ENCODE data around the gene ABR. TPM values are rescaled to one million over a fixed set of nuclear protein-coding genes. Genes with fewer than 3 reads are reported as not detected.

The ABR gene
- total and polyA plus RNA-seq, 2 donors from 2014 or later, result 18.7 to 116 TPM

DNA sequence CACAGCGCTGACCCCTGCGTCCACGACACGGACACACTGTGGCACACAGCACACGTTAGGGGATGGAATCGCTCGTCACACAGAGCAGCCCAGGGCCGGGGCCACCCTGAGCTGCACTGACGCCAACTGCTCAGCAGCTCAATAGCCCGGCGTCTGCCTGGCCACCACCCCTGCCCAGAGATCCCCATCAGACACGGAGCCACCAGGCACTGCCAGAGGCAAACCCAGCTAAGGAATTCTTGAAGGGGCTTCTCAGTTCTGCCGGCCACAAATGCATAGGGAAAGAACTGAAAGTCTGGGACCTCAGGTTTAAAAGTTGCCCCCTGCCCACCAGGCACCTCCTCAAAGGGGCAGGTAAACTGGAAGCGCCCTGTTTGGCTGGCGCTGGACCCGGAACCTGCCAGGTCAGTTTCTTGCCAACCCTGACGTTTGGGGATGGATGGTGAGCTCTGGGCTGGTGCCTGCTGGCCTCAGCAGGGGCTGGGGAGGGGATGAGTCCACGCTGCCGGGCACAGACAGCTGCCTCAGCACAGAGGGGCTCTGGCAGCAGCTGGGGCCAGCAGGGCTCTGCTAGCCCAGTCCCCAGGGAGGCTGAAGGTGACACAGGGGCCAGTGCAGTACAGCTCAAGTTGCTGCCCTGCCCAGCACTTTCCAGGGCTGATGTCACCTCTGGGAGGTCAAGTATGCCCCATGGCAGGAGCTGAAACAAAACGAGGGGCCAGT is 149.7 kb downstream of the ABR start:
- TF ChIP-seq, protein P1, sequence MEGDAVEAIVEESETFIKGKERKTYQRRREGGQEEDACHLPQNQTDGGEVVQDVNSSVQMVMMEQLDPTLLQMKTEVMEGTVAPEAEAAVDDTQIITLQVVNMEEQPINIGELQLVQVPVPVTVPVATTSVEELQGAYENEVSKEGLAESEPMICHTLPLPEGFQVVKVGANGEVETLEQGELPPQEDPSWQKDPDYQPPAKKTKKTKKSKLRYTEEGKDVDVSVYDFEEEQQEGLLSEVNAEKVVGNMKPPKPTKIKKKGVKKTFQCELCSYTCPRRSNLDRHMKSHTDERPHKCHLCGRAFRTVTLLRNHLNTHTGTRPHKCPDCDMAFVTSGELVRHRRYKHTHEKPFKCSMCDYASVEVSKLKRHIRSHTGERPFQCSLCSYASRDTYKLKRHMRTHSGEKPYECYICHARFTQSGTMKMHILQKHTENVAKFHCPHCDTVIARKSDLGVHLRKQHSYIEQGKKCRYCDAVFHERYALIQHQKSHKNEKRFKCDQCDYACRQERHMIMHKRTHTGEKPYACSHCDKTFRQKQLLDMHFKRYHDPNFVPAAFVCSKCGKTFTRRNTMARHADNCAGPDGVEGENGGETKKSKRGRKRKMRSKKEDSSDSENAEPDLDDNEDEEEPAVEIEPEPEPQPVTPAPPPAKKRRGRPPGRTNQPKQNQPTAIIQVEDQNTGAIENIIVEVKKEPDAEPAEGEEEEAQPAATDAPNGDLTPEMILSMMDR (IDR thresholded peaks at IDR 0.05; ENCODE audit: borderline replicate concordance, extremely low read depth, insufficient read depth), result no peak
- intact Hi-C loops (cut with DNase I), result no loop called here
- H3K9me3 ChIP-seq (ENCODE audit: control insufficient read depth in 2 of 3, insufficient read depth in 1 of 3, low read length in 3 of 3), result no peaks in the 10 kb centered on the region
- no peaks in the 10 kb centered on the region for H3K27me3 ChIP-seq (ENCODE audit: control insufficient read depth, insufficient read depth, low read length)
- DNase-seq (no peak), FAIRE-seq (no peak)
- no peaks in the 10 kb centered on the region for H3K36me3 ChIP-seq (ENCODE audit: control insufficient read depth in 2 of 3, insufficient read depth in 3 of 3, low read length in 3 of 3)
- H3K27ac ChIP-seq (ENCODE audit: low read depth in 2 of 2, low read length in 2 of 2), result peak overlapping the region; percentile 45 to 83
- peak overlapping the region in 1 of 3 donors; percentile 65 for H3K9ac ChIP-seq (ENCODE audit: low read length in 3 of 3)
- H3K4me3 ChIP-seq (ENCODE audit: low read length in 3 of 3), result peak overlapping the region in 2 of 3 donors; percentile 54 to 58
- peaks cover 0 to 16% (median 0%) of the 10 kb centered on the region in 3 donors for H3K4me1 ChIP-seq (ENCODE audit: control insufficient read depth in 2 of 3, insufficient read depth in 2 of 3, low read depth in 1 of 3, low read length in 3 of 3)

DNA sequence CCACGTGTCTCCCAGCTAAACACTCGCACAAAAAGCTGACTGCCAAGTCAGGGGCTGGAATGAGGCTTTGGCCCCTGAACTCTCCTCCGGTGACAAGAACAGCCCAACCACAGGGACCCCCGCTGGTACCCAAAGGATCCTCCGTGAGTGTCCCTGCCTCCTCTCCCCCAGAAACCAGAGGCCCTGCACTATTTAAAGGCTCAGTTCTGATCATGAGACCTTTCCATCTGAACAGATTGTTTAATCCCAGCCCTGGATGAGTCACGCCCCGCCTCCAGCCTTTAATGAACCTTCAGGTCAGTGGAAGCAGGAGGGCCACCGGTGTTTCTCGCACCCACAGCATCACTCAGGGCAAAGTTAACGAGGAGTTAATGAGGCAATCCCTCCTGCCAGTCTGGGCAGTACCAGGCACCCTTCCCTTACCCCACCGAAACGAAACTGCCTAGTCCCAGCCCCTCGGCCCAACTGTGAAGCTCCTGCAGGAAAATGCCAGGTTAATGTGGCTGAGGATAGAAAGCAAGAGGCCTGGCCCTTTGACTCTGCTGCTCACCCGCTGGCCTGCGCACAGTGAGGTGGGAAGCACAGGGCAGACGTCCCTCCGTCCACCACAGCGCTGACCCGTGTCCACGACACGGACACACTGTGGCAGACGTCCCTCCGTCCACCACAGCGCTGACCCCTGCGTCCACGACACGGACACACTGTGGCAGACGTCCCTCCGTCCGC is 150.4 kb downstream of the ABR start:
- Histone ChIP-seq H3K9me3 (ENCODE audit: control insufficient read depth in 2 of 3, insufficient read depth in 1 of 3, low read length in 3 of 3) (no peaks in the 10 kb centered on the region), H3K9ac (ENCODE audit: low read length in 3 of 3) (peak overlapping the region in 1 of 3 donors; percentile 65), H3K4me3 (ENCODE audit: low read length in 3 of 3) (peak overlapping the region in 2 of 3 donors; percentile 37 to 58), H3K27me3 (ENCODE audit: control insufficient read depth, insufficient read depth, low read length) (no peaks in the 10 kb centered on the region), H3K4me1 (ENCODE audit: control insufficient read depth in 2 of 3, insufficient read depth in 2 of 3, low read depth in 1 of 3, low read length in 3 of 3) (peaks cover 0 to 16% (median 0%) of the 10 kb centered on the region in 3 donors), H3K27ac (ENCODE audit: low read depth in 2 of 2, low read length in 2 of 2) (peak overlapping the region in 1 of 2 donors; percentile 83), H3K36me3 (ENCODE audit: control insufficient read depth in 2 of 3, insufficient read depth in 3 of 3, low read length in 3 of 3) (no peaks in the 10 kb centered on the region)
- FAIRE-seq (no peak), DNase-seq (no peak)
- intact Hi-C loops (cut with DNase I), result no loop called here
- TF ChIP-seq, protein P1 (IDR thresholded peaks at IDR 0.05; ENCODE audit: borderline replicate concordance, extremely low read depth, insufficient read depth), result no peak

DNA sequence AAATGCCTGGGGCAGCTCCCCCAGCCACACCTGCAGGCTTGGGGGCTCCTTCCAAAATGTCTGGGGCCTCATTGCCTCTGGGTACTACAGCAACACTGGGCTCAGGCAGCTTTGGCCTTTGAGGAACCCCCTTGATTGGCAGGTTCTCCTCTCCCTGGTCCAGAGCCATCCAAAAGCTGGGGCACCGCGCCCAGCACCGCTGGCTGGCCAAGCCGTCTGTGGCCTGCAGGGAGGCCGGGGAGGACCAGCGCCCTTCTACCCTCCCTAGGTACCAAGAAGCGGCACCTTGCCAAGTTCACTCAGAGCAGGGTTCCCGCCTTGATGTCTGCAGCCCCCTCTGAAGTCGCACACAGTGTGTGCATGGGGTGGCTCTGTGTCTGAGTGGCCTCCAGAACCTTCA is 152.7 kb downstream of the ABR start:
- intact Hi-C loops (cut with DNase I), result no loop called here
- H3K9me3 ChIP-seq (ENCODE audit: control insufficient read depth in 2 of 3, insufficient read depth in 1 of 3, low read length in 3 of 3), result no peaks in the 10 kb centered on the region
- no peak for DNase-seq
- H3K4me1 ChIP-seq (ENCODE audit: control insufficient read depth in 2 of 3, insufficient read depth in 2 of 3, low read depth in 1 of 3, low read length in 3 of 3), result peaks cover 0 to 14% (median 0%) of the 10 kb centered on the region in 3 donors
- no peak overlapping the region for H3K9ac ChIP-seq (ENCODE audit: low read length in 3 of 3)
- H3K4me3 ChIP-seq (ENCODE audit: low read length in 3 of 3), result no peak overlapping the region
- no peak for FAIRE-seq
- no peaks in the 10 kb centered on the region for H3K36me3 ChIP-seq (ENCODE audit: control insufficient read depth in 2 of 3, insufficient read depth in 3 of 3, low read length in 3 of 3)
- H3K27ac ChIP-seq (ENCODE audit: low read depth in 2 of 2, low read length in 2 of 2), result peak overlapping the region in 1 of 2 donors; percentile 11
- H3K27me3 ChIP-seq (ENCODE audit: control insufficient read depth, insufficient read depth, low read length), result no peaks in the 10 kb centered on the region
- TF ChIP-seq, protein P1 (IDR thresholded peaks at IDR 0.05; ENCODE audit: borderline replicate concordance, extremely low read depth, insufficient read depth), result no peak
